HUES6 (cell line): Measurements from ENCODE around the gene ATP1B3.

Source experiments
- H3K27ac ChIP-seq: 2 replicates; pipeline ENCODE4 v1.7.0; 2013; ENCODE audit warnings: low read depth, mild to moderate bottlenecking, low read length, inconsistent platforms
- H3K27me3 ChIP-seq: 2 replicates; pipeline ENCODE4 v1.6.1; 2013; ENCODE audit warnings: low read length; ENCODE audit not compliant: control insufficient read depth, insufficient read depth
- H3K36me3 ChIP-seq: 2 replicates; pipeline ENCODE4 v1.6.1; 2013; ENCODE audit warnings: low read length; ENCODE audit not compliant: control insufficient read depth, insufficient read depth
- H3K4me1 ChIP-seq: 2 replicates; pipeline ENCODE4 v1.6.1; 2013; ENCODE audit warnings: low read length; ENCODE audit not compliant: control insufficient read depth, insufficient read depth
- H3K4me3 ChIP-seq: 2 replicates; pipeline ENCODE4 v1.5.1; 2013; ENCODE audit warnings: low read depth, low read length
- H3K9ac ChIP-seq: one replicate; pipeline ENCODE4 v1.6.1; 2013; ENCODE audit warnings: mild to moderate bottlenecking, low read length
- H3K9me3 ChIP-seq: 2 replicates; pipeline ENCODE4 v1.6.1; 2013; ENCODE audit warnings: low read depth, low read length; ENCODE audit not compliant: control insufficient read depth, insufficient read depth

ATP1B3 gene

DNA sequence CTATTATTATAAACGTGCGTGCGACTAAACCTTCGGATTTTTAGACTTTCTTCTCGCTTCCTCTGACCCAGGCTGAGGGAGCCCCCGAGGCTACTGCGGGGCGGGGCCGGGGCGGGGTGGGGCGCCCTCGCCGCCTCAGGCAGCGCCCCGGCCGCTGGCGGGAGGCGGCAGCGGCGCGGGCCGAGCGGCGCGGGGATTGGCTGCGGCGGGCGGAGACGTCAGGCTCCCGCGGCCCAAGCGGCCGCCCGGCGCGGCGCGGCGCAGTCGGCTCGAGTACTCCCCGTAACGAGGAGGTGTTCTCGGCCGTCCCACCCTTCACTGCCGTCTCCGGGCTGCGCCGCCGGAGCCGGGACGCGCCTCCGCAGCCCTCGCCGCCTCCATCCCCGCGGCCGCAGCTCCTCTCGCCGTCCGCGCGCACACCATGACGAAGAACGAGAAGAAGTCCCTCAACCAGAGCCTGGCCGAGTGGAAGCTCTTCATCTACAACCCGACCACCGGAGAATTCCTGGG lies at the start of gene ATP1B3:
TSS of gene ATP1B3 (plus strand) at position 263 of the 510 bp plus-strand sequence. CDS start at position 422, 159 bp downstream.
- Histone ChIP-seq H3K27me3 (no peaks in the 10 kb centered on the region), H3K9ac (peak within 1 kb of the TSS; percentile 97), H3K9me3 (no peaks in the 10 kb centered on the region), H3K36me3 (peaks cover 4% of the 10 kb centered on the region; the same call in 1 of the 2 replicates), H3K27ac (peak within 1 kb of the TSS; percentile 96), H3K4me3 (peak within 1 kb of the TSS; percentile 100), H3K4me1 (peaks cover 10% of the 10 kb centered on the region)

DNA sequence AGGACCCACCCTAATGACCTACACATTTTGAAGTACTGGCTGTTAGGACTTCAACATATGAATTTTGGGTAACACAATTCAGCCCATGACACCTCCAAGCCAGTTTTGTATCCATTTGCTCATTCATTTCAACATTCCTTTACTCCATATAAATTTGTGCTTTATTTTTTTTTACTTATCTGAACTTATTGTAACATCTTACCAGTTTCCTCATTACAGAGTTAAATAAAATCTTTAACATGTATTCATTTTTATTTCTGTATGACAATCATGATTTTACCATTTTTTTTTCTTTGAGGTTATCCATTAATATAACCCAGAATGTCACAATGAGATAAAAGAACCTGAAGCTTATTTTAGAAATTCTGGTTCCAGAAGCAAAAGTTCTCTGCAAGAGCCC lies 48.0 kb upstream of the ATP1B3 start:
- H3K27ac ChIP-seq, result no peak overlapping the region
- H3K4me1 ChIP-seq, result peaks cover 13% of the 10 kb centered on the region

DNA sequence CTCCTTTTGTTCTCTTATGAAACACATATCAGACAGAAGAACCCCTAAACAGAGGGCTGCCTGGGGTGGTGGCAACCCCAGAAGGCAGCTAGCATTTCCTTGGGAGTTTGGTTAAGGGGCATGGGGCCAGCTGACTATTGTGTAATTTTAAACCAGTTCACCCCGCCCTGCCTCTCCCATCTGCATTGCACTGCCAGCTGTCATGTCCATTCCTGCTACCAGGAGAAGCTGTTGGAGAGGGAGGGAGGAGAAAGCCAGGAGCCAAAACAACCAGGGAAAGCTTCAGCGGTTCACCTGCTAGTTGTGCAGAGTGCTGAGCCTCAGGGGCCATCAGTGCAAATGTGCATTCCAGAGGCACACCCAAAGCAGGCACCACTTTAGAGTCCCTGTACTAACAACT lies 47.6 kb upstream of the ATP1B3 start:
- Histone ChIP-seq H3K9ac (no peak overlapping the region), H3K4me1 (peaks cover 13% of the 10 kb centered on the region), H3K36me3 (no peaks in the 10 kb centered on the region), H3K9me3 (0 out of 2 replicates have a peak, but pooled peaks cover 4% of the 10 kb centered on the region), H3K27ac (no peak overlapping the region), H3K4me3 (no peak overlapping the region), H3K27me3 (no peaks in the 10 kb centered on the region)

More for the DNA sequence above, 48.0 kb upstream of the ATP1B3 start:
- 0 out of 2 replicates have a peak, but pooled peaks cover 4% of the 10 kb centered on the region for H3K9me3 ChIP-seq
- no peaks in the 10 kb centered on the region for H3K36me3 ChIP-seq
- no peaks in the 10 kb centered on the region for H3K27me3 ChIP-seq
- no peak overlapping the region for H3K9ac ChIP-seq
- no peak overlapping the region for H3K4me3 ChIP-seq

DNA sequence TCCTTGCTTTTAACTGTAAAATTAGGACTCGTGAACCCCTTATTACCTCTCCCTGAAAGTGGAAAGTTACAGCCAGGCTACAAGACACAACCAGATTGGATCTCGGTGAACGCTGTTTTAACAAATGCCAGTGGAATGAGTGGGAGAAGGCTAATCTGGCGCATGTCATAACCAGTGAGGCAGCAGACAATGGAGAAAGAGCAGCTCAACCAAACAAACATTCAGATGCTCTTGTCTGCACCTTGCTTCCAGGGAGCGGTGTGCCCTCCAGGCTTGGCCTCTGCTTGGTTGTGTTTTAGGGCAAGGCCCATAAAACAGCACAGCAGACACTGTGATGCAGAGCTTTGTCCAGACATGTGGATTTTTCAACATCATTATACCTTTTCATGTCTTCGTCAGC lies 45.9 kb upstream of the ATP1B3 start:
- no peak overlapping the region for H3K9ac ChIP-seq
- H3K4me3 ChIP-seq, result no peak overlapping the region
- peaks cover 7% of the 10 kb centered on the region; the same call in 1 of the 2 replicates for H3K9me3 ChIP-seq
- H3K36me3 ChIP-seq, result no peaks in the 10 kb centered on the region
- H3K27me3 ChIP-seq, result no peaks in the 10 kb centered on the region
- no peak overlapping the region for H3K27ac ChIP-seq
- peaks cover 13% of the 10 kb centered on the region for H3K4me1 ChIP-seq

DNA sequence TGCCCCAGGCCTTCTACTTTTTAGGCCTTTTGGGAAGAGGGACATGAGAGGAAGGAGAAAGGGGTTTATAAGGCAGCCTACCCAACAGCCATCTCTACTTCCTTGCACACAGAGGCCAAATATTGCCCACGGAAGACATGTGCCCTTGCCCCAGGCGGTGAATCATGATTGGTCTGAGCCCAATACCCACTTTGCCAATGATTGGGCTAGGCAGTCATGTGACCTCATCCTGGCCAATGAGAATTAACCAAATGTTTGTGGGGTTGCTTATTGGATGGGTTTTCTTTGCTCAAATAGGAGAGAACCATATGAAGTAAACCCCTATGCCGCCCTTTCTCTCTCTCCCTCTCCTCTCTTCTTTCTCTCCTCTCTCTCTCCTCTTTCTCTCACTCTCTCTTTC lies 42.2 kb upstream of the ATP1B3 start:
- Histone ChIP-seq H3K4me1 (no peaks in the 10 kb centered on the region), H3K27ac (no peak overlapping the region), H3K9me3 (peaks cover 7% of the 10 kb centered on the region; the same call in 1 of the 2 replicates), H3K4me3 (no peak overlapping the region), H3K9ac (no peak overlapping the region), H3K36me3 (no peaks in the 10 kb centered on the region), H3K27me3 (no peaks in the 10 kb centered on the region)

DNA sequence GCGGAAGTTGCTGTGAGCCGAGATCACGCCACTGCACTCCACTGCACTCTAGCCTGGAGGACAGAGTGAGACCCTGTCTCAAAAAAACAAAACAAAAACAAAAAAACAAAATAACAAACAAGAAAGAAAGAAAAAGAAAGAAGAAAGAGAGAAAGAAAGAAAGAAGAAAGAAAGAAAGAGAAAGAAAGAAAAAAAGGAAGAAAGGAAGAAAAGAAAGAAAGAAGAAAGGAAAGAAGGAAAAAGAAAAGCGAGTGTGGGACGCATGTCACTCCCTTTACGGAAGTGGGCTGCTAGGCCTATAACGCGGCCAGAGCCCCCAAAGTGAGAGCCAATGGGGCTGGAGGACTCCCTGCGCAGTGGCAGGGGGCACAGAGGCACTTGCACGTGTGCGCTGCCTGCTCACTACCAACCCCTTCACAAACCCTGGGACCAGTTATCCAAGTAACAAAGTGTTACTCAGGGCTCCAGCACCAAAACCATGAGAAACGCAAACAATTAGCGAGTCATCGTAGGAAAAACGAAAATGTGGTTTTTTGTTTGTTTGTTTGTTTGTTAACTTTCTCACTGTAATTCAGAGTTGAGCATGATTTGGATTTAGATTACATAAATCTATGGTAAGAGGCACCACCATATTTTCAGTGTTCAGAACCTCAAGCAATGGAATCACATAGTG lies 40.8 kb upstream of the ATP1B3 start:
- no peak overlapping the region for H3K27ac ChIP-seq
- peaks cover 7% of the 10 kb centered on the region; the same call in 1 of the 2 replicates for H3K9me3 ChIP-seq
- peaks cover 2% of the 10 kb centered on the region; the same call in 1 of the 2 replicates for H3K4me1 ChIP-seq
- H3K36me3 ChIP-seq, result no peaks in the 10 kb centered on the region
- H3K9ac ChIP-seq, result no peak overlapping the region
- no peak overlapping the region for H3K4me3 ChIP-seq
- no peaks in the 10 kb centered on the region for H3K27me3 ChIP-seq

DNA sequence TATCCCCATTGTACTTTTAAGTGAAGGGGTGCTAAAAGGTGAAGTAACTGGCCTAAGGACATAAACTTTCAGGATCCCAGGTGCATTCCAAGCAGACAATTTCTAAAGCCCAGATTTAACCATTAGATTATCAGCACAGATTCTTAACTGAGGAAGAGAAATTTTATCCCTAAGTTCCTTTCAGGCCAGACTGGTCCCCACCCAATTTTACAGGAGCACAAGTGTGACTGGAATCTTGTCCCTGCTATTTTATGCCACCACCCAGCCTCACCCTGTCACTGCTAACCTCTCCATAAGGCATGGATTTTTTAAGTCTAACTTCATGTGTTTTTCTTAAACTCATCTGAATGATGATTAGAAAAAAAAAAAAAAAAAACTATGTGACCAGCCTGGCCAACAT lies 37.1 kb upstream of the ATP1B3 start:
- no peaks in the 10 kb centered on the region for H3K36me3 ChIP-seq
- peaks cover under 1% of the 10 kb centered on the region; the same call in 1 of the 2 replicates for H3K9me3 ChIP-seq
- H3K27me3 ChIP-seq, result no peaks in the 10 kb centered on the region
- H3K9ac ChIP-seq, result no peak overlapping the region
- peaks cover 9% of the 10 kb centered on the region; the same call in 1 of the 2 replicates for H3K4me1 ChIP-seq
- no peak overlapping the region for H3K4me3 ChIP-seq
- H3K27ac ChIP-seq, result no peak overlapping the region

DNA sequence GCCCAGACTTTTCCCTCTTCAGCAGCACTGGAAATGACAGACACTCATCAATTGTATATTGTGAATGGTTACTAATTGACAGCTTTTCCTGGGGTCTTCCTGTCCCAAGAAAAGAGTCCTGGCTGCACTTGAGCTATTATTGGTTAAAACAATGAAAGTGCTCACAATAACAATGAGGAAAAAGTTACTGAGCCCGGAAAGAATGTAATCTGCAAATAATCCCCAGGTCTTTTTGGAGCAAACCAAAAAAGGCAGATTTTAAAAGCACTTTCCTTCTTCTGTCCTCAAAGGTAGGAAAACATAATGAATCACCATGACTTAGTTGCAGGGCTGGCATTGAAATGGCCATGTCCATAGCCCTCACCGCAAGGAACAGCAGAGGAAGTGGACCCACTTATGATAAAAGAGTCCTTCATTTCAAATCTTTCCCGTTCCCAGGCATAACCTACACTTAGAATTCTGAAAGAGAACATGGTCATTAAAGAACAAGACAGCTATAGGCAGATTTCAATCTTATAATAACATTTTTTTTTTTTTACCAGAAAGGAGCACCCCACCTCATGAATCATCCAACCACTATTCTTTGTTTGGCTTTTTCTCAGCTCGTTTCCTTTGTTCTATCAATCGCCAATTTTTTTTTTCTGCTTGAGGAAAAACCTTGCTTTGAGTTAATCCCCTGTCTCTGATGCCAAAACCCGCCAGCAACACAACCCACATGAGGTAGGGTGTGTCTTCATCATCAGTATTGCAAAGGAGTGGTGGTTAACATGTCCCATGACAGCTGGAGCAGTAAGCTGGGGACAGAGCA lies 35.5 kb upstream of the ATP1B3 start:
- Histone ChIP-seq H3K9ac (no peak overlapping the region), H3K36me3 (no peaks in the 10 kb centered on the region), H3K4me3 (no peak overlapping the region), H3K27ac (no peak overlapping the region), H3K9me3 (no peaks in the 10 kb centered on the region), H3K4me1 (peaks cover 14% of the 10 kb centered on the region; the same call in 1 of the 2 replicates), H3K27me3 (no peaks in the 10 kb centered on the region)

DNA sequence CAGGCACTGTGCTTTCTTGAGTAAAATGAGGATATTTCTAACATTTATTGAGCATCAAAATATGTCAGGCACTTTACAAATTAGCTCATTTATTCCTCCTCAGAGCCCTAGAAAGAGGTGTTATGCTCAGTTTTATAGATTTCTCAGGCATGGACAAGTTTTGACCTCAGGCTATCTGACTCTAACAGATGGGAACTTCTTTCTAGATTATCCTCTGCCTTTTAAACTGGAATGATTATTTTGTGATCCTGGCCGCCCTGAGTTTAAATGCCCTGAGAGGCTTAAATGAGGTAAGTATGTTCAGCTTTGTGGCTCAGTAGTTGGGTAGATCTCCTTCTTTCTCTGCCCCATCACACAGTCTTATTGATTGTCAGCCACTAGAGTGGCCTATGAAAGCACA lies 32.3 kb upstream of the ATP1B3 start:
- H3K4me1 ChIP-seq, result peaks cover 14% of the 10 kb centered on the region
- H3K4me3 ChIP-seq, result no peak overlapping the region
- no peak overlapping the region for H3K27ac ChIP-seq
- H3K27me3 ChIP-seq, result no peaks in the 10 kb centered on the region
- H3K9me3 ChIP-seq, result no peaks in the 10 kb centered on the region
- H3K9ac ChIP-seq, result no peak overlapping the region
- H3K36me3 ChIP-seq, result no peaks in the 10 kb centered on the region

DNA sequence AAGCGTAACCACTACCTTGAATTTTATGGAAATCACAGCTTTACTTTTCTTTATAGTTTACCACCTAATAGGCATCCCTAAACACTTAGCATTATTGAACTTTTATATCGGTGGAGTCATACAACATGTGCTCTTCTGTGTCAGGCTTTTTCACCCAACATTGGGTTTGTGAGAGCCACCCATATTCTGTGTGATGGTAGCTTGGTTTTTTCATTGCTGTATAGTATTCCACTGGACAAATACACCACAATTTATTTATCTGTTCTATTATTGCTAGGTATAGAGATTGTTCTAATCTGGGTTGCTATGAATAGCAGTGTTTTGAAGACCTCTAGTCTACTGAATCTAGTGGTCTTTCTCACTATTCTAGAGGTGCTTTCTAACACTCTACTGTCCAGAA lies 31.6 kb upstream of the ATP1B3 start:
- Histone ChIP-seq H3K4me3 (no peak overlapping the region), H3K27me3 (no peaks in the 10 kb centered on the region)

More for the DNA sequence above, 31.6 kb upstream of the ATP1B3 start:
- no peaks in the 10 kb centered on the region for H3K9me3 ChIP-seq
- no peak overlapping the region for H3K9ac ChIP-seq
- H3K36me3 ChIP-seq, result no peaks in the 10 kb centered on the region
- no peak overlapping the region for H3K27ac ChIP-seq
- H3K4me1 ChIP-seq, result peaks cover 14% of the 10 kb centered on the region
